Calu3 (cell line): Measurements from ENCODE around the gene NEUROG1. TPM values are rescaled to one million over a fixed set of nuclear protein-coding genes. Genes with fewer than 3 reads are reported as not detected.

Source experiments
- BruUV-seq: library from RNA; stranded (reverse); fragments of 400-500 nt; replicated peaks from 2 replicates; lab custom pipeline; 2021; lab: Mats Ljungman, UMichigan
- CTCF ChIA-PET: fragments of 300-600 bp; sonication (Branson Sonifier 250); formaldehyde crosslinking; loops from one replicate; lab custom pipeline; 2022; ENCODE audit warnings: antibody characterized with exemption; lab: Charles Lee
- DNase-seq: peaks from one replicate; pipeline ENCODE4 v3.0.0; 2022
- H3K27ac Mint-ChIP-seq: one replicate; pipeline ENCODE4 v1.8.0; 2022; ENCODE audit warnings: mixed read lengths; ENCODE audit not compliant: unreplicated experiment
- H3K27me3 Mint-ChIP-seq: one replicate; pipeline ENCODE4 v1.8.0; 2022; ENCODE audit warnings: mixed read lengths; ENCODE audit not compliant: unreplicated experiment
- H3K36me3 Mint-ChIP-seq: one replicate; pipeline ENCODE4 v1.8.0; 2022; ENCODE audit warnings: mild to moderate bottlenecking, moderate library complexity, mixed read lengths; ENCODE audit not compliant: insufficient read depth, unreplicated experiment
- H3K4me1 Mint-ChIP-seq: one replicate; pipeline ENCODE4 v1.8.0; 2022; ENCODE audit warnings: mild to moderate bottlenecking, low read depth, mixed read lengths; ENCODE audit not compliant: unreplicated experiment
- H3K4me3 Mint-ChIP-seq: one replicate; pipeline ENCODE4 v1.8.0; 2022; ENCODE audit warnings: mild to moderate bottlenecking, low read depth, moderate library complexity, mixed read lengths; ENCODE audit not compliant: unreplicated experiment
- H3K9me3 Mint-ChIP-seq: one replicate; pipeline ENCODE4 v1.8.0; 2022; ENCODE audit warnings: low read depth, mixed read lengths; ENCODE audit not compliant: unreplicated experiment
- CTCF ChIP-seq: fragments of 200-600 bp; IDR thresholded peaks from one replicate; pipeline ENCODE4 v1.8.0; 2022; ENCODE audit warnings: antibody characterized with exemption; ENCODE audit not compliant: unreplicated experiment
- intact Hi-C: fragments of 100-400 bp; cut with micrococcal nuclease; formaldehyde crosslinking; loops from one replicate; pipeline ENCODE4 v1.10.0; 2022; ENCODE audit not compliant: unreplicated experiment
- total RNA-seq: library from RNA; stranded (reverse); gene quantifications from 2 replicates; pipeline ENCODE4 v1.2.3, GENCODE V29; 2022

The NEUROG1 gene
- total RNA-seq, 1 experiment from 2014 or later, result not detected

- DNase-seq, result no peak
- BruUV-seq, result no TSS peak
- CTCF ChIA-PET, result no interaction called here
- no peak overlapping the region for H3K4me3 Mint-ChIP-seq
- no peak overlapping the region for H3K27ac Mint-ChIP-seq
- no peaks in the 10 kb centered on the region for H3K36me3 Mint-ChIP-seq
- peaks cover 68% of the 10 kb centered on the region for H3K27me3 Mint-ChIP-seq
- intact Hi-C loops, result no loop called here
- TF ChIP-seq CTCF, result no peak
- no peaks in the 10 kb centered on the region for H3K4me1 Mint-ChIP-seq
- peaks cover 2% of the 10 kb centered on the region for H3K9me3 Mint-ChIP-seq
Measured at GRCh38 chr5:135514116-135514515, 21.6 kb downstream of the NEUROG1 start.

- no peak for TF ChIP-seq CTCF
- Mint-ChIP-seq H3K36me3 (no peaks in the 10 kb centered on the region), H3K4me1 (no peaks in the 10 kb centered on the region), H3K27me3 (peaks cover 61% of the 10 kb centered on the region), H3K9me3 (no peaks in the 10 kb centered on the region), H3K4me3 (no peak overlapping the region), H3K27ac (no peak overlapping the region)
- BruUV-seq, result no TSS peak
- DNase-seq, result no peak
- CTCF ChIA-PET, result interaction anchor here (0.5 kb wide), 2 partner anchors 51 to 138 kb away, joined by 3 read pairs; no protein-coding TSS in a partner anchor
- intact Hi-C loops, result no loop called here
Measured at GRCh38 chr5:135511761-135512575, 23.8 kb downstream of the NEUROG1 start.

- CTCF ChIA-PET, result interaction anchor here (0.6 to 1.5 kb wide), 3 partner anchors 44 to 233 kb away, joined by 3 to 4 read pairs (median 3); no protein-coding TSS in a partner anchor
- Mint-ChIP-seq H3K27me3 (peaks cover 53% of the 10 kb centered on the region), H3K4me1 (no peaks in the 10 kb centered on the region), H3K27ac (no peak overlapping the region), H3K9me3 (no peaks in the 10 kb centered on the region), H3K4me3 (no peak overlapping the region), H3K36me3 (no peaks in the 10 kb centered on the region)
- no peak for TF ChIP-seq CTCF
- BruUV-seq, result no TSS peak
- no peak for DNase-seq
- intact Hi-C loops, result no loop called here
Measured at GRCh38 chr5:135509995-135510394, 25.8 kb downstream of the NEUROG1 start.

GRCh38 chr5:135508496-135509005 is 27.2 kb downstream of the NEUROG1 start:
- Mint-ChIP-seq H3K27ac (no peak overlapping the region), H3K4me1 (no peaks in the 10 kb centered on the region), H3K36me3 (no peaks in the 10 kb centered on the region), H3K9me3 (peaks cover 1% of the 10 kb centered on the region), H3K27me3 (peaks cover 58% of the 10 kb centered on the region), H3K4me3 (no peak overlapping the region)
- intact Hi-C loops, result no loop called here
- CTCF ChIA-PET, result no interaction called here
- no peak for DNase-seq
- no TSS peak for BruUV-seq
- TF ChIP-seq CTCF, result no peak
